NCI-H2227 (cell line): ENCODE results near the gene SLC39A11.

Experiments used
- DNase-seq: peaks from one replicate; lab custom pipeline; 2025; ENCODE audit not compliant: unreplicated experiment; lab: John Stamatoyannopoulos, UW

The SLC39A11 gene

GRCh38 chr17:73045724-73046123 lies 46.8 kb downstream of the SLC39A11 start:
- no peak for DNase-seq

DNA sequence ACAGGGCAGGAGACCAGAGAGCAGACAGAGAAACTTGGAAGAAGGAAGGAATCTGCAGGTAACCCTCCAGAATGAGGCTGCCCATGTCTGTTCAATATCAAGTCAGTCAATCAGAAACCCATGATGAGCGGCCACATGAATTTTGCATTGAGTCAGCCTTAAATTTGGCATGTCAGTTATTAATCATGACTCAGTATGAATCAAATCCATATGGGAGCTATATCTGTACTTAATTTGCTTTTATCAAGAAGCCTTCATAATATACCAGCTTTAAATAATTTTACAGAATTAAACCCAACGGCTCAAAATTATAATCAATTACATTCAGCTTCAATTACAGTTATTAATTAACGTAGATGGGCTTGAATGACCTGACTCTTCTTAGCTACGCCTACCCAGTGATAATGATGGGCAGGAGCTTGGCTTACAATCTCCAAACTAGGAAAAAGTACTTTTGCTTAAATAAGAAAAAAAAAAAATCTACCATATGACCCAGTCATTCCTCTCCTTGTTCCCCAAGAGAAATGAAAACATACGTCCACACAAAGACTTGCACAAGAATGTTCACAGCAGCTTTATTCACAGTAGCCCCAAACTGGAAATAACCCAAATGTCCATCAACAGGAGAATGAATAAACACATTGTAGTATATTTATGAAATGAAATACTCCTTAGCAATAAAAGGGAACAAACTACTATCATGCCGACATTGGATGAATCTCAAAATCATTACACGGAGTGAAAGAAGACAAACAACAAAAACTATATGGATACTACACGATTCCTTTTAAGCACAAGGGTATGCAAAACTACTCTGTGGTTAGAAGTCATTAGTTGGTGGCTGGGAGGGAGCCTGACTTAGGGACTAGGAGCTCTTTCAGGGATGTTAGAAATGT lies 48.6 kb downstream of the SLC39A11 start:
- no peak for DNase-seq

- no peak for DNase-seq
Observed at GRCh38 chr17:73042809-73043685, 49.4 kb downstream of the SLC39A11 start.

DNA sequence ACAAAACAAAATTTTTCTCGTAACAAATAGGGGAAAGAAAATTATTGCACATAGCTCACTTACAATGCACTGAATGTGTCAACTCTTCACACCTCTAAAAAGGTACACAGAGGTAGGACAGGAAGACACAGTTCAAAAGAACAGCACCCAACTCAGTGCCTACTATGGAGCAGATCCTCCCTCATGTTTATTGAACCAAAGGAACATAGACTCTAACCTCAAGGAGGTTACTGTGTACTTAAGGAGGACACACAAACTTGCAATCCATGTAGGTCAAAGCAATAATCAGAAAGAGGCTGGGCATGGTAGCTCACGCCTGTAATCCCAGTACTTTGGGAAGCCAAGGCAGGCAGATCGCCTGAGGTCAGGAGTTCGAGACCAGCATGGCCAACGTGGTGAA lies 50.3 kb downstream of the SLC39A11 start:
- DNase-seq = no peak

DNA sequence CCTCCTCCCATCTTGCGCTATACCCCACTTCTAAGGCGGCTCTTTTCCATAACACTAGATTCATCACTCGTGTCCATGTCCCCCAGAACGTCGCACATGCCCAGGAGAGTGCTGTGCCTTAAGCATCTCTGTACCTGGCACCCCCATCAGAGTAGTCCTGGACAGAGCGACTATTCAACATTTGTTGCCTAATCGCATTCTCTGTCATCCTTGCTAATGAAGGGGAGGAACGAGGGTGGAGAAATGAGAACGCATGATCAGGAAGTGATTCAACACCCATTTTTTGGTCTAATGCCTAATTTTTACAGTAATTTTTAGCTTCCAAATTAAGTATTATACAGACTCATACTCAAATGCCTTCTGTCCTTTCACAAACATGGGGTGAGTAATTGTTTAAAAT lies 53.2 kb downstream of the SLC39A11 start:
- no peak for DNase-seq

DNA sequence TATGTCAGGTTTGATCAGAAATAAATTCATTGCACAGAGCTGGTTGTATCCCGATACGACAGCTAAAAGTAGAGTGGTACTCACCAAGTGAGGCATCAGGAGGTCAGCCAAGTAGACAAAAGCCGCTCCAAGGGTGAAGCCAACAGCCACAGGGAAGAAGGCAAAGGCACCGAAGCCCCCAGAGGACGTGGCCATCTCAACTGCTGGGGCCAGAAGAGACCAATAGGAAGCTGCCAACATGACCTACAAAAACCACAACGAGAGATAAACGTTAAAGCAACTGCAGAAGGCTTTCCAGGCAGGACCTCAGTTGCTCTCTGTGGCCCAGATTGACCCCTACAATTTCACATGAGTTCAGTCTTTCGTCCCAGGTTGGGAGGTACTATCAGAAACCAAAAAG lies 61.0 kb downstream of the SLC39A11 start:
- DNase-seq = no peak

DNA sequence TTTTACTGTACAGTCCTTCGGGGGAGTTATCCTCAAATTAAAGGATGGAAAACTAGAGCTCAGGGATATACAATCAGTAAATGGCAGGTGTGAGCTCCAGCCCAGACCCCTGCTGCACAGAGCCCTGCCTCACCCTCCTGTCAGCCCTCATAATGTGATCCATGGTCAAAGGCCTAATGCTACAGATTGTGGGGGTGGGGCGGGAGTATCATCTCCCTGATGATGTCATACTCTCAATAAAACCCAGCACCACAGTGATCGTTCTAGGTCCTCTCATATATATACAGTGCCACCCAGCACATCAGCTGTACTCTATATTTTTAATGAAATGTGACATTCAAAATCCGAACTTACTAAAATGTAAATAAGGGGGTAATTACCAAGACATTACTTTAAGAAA lies 61.5 kb downstream of the SLC39A11 start:
- DNase-seq = peak; percentile 17

- no peak for DNase-seq
Observed at GRCh38 chr17:73030501-73030921, 62.0 kb downstream of the SLC39A11 start.

DNA sequence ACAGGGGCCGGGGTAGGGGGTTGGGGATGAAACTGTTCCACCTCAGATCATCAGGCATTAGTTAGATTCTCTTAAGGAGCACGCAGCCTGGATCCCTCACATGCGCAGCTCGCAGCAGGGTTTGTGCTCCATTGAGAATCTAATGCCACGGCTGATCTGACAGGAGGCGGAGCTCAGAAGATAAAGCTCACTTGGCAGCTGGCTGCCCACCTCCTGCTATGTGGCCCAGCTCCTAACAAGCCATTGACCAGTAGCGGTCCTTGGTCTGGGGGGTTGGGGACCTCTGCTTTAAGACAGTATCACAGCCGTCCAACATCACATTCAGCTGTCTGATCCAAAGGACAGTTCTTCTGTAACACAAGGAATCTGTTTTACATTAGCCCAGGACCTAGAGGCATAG lies 62.5 kb downstream of the SLC39A11 start:
- peak; percentile 25 for DNase-seq

- DNase-seq = no peak
Observed at GRCh38 chr17:73029021-73029420, 63.5 kb downstream of the SLC39A11 start.

- DNase-seq = no peak
Observed at GRCh38 chr17:73028299-73028755, 64.2 kb downstream of the SLC39A11 start.

- DNase-seq = no peak
Observed at GRCh38 chr17:73027130-73027741, 65.3 kb downstream of the SLC39A11 start.

DNA sequence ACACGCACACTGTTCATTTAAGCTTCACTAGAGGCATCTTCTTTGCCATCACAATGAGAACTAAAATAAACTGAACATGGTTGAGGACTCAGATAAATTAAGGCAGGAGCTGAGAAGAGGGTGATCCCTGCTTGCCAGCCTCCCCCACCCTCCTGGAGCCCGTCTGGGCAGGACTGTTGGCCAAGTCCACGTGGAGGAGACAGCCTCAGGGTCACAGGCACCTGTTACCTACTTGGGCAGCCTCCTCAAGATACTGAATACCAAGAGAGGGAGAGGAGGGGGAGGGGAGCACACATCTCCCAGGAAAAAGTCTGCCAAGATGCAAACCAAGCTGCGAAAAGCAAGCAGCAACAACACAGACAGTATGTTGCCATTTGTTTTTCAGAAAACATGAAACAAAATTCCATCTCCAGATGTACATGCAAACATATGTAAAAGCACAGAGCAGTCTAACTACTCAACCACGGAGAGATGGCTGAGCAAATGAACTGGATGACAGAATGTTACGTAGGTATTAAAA lies 67.4 kb downstream of the SLC39A11 start:
- DNase-seq = no peak

GRCh38 chr17:73023759-73024158 lies 68.7 kb downstream of the SLC39A11 start:
- no peak for DNase-seq

- DNase-seq = no peak
Observed at GRCh38 chr17:73022694-73023093, 69.8 kb downstream of the SLC39A11 start.

DNA sequence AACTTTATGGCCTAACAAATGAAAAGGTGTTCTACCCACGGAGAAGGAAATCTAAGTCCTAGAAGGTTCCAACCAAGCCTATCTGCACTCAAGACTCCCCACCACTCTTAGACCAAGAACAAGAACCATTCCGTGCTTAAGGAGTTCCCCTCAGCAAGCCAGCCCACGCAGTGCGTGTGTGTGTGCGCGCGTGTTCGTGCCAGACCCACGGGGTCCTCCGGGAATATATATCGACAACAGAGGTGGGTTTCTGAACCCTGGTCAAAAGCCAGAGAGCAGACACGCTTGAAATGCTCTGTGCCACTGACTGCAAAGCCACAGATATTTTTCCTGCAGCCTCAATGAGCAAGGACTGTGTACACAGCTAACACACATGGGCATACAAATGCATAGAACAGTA lies 70.7 kb downstream of the SLC39A11 start:
- DNase-seq = no peak

- DNase-seq = no peak
Observed at GRCh38 chr17:73020110-73020509, 72.4 kb downstream of the SLC39A11 start.

DNA sequence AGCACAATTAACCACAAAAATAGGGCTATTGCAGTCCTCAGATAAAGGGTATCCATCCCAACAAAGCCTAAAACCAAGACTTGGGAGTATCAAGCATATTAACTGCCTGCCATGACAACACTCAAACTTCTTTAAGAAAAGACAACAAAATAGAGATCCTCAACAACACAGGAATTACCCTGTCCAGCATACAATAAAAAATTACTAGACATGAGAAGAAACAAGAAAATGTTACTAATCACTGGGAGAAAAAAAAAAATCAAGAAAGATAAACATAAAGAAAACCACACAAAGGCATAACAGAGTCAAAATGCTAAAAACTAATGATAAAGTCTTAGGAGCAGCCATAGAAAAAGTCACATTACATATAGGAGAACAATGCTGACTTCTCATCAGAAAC lies 73.9 kb downstream of the SLC39A11 start:
- DNase-seq = no peak

GRCh38 chr17:73017658-73018057 lies 74.8 kb downstream of the SLC39A11 start:
- DNase-seq = no peak

- DNase-seq = no peak
Observed at GRCh38 chr17:73015722-73016276, 76.7 kb downstream of the SLC39A11 start.
